ENCODE data around the gene NR2F1.

The NR2F1 gene

GRCh38 chr5:93596310-93596675 lies 13.3 kb downstream of the NR2F1 start:
- H3K4me3 ChIP-seq (ENCODE audit: insufficient read depth, low read length, poor library complexity, severe bottlenecking) = no peak overlapping the region
- no peak overlapping the region for H2AFZ ChIP-seq (ENCODE audit: low read depth, low read length, severe bottlenecking)

GRCh38 chr5:93596676-93597490 lies 13.9 kb downstream of the NR2F1 start:
- Histone ChIP-seq H2AFZ (ENCODE audit: low read depth, low read length, severe bottlenecking) (no peak overlapping the region), H4K20me1 (ENCODE audit: low read depth, low read length) (no peaks in the 10 kb centered on the region), H3K9ac (ENCODE audit: low read length) (no peak overlapping the region)

More at GRCh38 chr5:93596310-93596675, 13.3 kb downstream of the NR2F1 start:
- H3K9me3 ChIP-seq (ENCODE audit: insufficient read depth, low read length) = no peaks in the 10 kb centered on the region
- no peaks in the 10 kb centered on the region for H3F3A ChIP-seq (ENCODE audit: insufficient read depth)
- no peak overlapping the region for H3K9ac ChIP-seq (ENCODE audit: low read length)
- no peak overlapping the region for H3K4me2 ChIP-seq (ENCODE audit: low read depth, low read length, poor library complexity, severe bottlenecking)
- no peaks in the 10 kb centered on the region for H3K36me3 ChIP-seq (ENCODE audit: low read length)
- no peak overlapping the region for H3K27ac ChIP-seq (ENCODE audit: low read depth, low read length)
- H3K27me3 ChIP-seq (ENCODE audit: low read length) = no peaks in the 10 kb centered on the region
- no peaks in the 10 kb centered on the region for H3K9me2 ChIP-seq (replicated peaks; ENCODE audit: insufficient read depth, low read length)
- H4K20me1 ChIP-seq (ENCODE audit: low read depth, low read length) = no peaks in the 10 kb centered on the region
- TF ChIP-seq EZH2phosphoT487 (conservative IDR thresholded peaks at IDR 0.05; ENCODE audit: low read length) = no peak
- TF ChIP-seq CTCF (IDR thresholded peaks at IDR 0.05; ENCODE audit: insufficient read depth, low read length, poor library complexity, severe bottlenecking) = no peak
- no peaks in the 10 kb centered on the region for H3K79me2 ChIP-seq (ENCODE audit: insufficient read depth, low read length)

GRCh38 chr5:93598091-93599000 lies 15.3 kb downstream of the NR2F1 start:
- TF ChIP-seq CTCF (IDR thresholded peaks at IDR 0.05; ENCODE audit: insufficient read depth, low read length, poor library complexity, severe bottlenecking) (no peak), EZH2phosphoT487 (conservative IDR thresholded peaks at IDR 0.05; ENCODE audit: low read length) (no peak)
- H3K36me3 ChIP-seq (ENCODE audit: low read length) = no peaks in the 10 kb centered on the region
- no peak overlapping the region for H3K27ac ChIP-seq (ENCODE audit: low read depth, low read length)
- H3K9me2 ChIP-seq (replicated peaks; ENCODE audit: insufficient read depth, low read length) = no peaks in the 10 kb centered on the region
- no peak overlapping the region for H3K4me2 ChIP-seq (ENCODE audit: low read depth, low read length, poor library complexity, severe bottlenecking)
- no peaks in the 10 kb centered on the region for H3K9me3 ChIP-seq (ENCODE audit: insufficient read depth, low read length)
- no peak overlapping the region for H3K4me3 ChIP-seq (ENCODE audit: insufficient read depth, low read length, poor library complexity, severe bottlenecking)
- no peak overlapping the region for H2AFZ ChIP-seq (ENCODE audit: low read depth, low read length, severe bottlenecking)
- H3K27me3 ChIP-seq (ENCODE audit: low read length) = no peaks in the 10 kb centered on the region
- H4K20me1 ChIP-seq (ENCODE audit: low read depth, low read length) = no peaks in the 10 kb centered on the region
- H3K79me2 ChIP-seq (ENCODE audit: insufficient read depth, low read length) = no peaks in the 10 kb centered on the region
- H3K9ac ChIP-seq (ENCODE audit: low read length) = no peak overlapping the region
- no peaks in the 10 kb centered on the region for H3F3A ChIP-seq (ENCODE audit: insufficient read depth)

More at GRCh38 chr5:93596676-93597490, 13.9 kb downstream of the NR2F1 start:
- no peak overlapping the region for H3K4me3 ChIP-seq (ENCODE audit: insufficient read depth, low read length, poor library complexity, severe bottlenecking)
- no peaks in the 10 kb centered on the region for H3K36me3 ChIP-seq (ENCODE audit: low read length)
- TF ChIP-seq CTCF (IDR thresholded peaks at IDR 0.05; ENCODE audit: insufficient read depth, low read length, poor library complexity, severe bottlenecking) (no peak), EZH2phosphoT487 (conservative IDR thresholded peaks at IDR 0.05; ENCODE audit: low read length) (no peak)
- H3K9me3 ChIP-seq (ENCODE audit: insufficient read depth, low read length) = no peaks in the 10 kb centered on the region
- no peak overlapping the region for H3K27ac ChIP-seq (ENCODE audit: low read depth, low read length)
- H3K4me2 ChIP-seq (ENCODE audit: low read depth, low read length, poor library complexity, severe bottlenecking) = no peak overlapping the region
- no peaks in the 10 kb centered on the region for H3F3A ChIP-seq (ENCODE audit: insufficient read depth)
- no peaks in the 10 kb centered on the region for H3K9me2 ChIP-seq (replicated peaks; ENCODE audit: insufficient read depth, low read length)
- H3K27me3 ChIP-seq (ENCODE audit: low read length) = no peaks in the 10 kb centered on the region
- H3K79me2 ChIP-seq (ENCODE audit: insufficient read depth, low read length) = no peaks in the 10 kb centered on the region
